ENCODE measurements around the gene CASKIN1.

The CASKIN1 gene

GRCh38 chr16:2194852-2195321, 1.5 kb downstream of the CASKIN1 start:
- Histone ChIP-seq H3K18ac (ENCODE audit: low read length) (peak overlapping the region; percentile 85), H3K79me1 (ENCODE audit: low read depth, low read length) (no peaks in the 10 kb centered on the region), H3K4me2 (ENCODE audit: insufficient read depth, low read length, poor library complexity, severe bottlenecking) (peak overlapping the region; percentile 88), H2BK12ac (ENCODE audit: low read length) (no peak overlapping the region), H2AFZ (ENCODE audit: low read length) (no peak overlapping the region), H2BK120ac (ENCODE audit: low read depth, low read length) (no peak overlapping the region), H2BK15ac (ENCODE audit: low read length) (peak overlapping the region; percentile 85), H3K4me3 (ENCODE audit: low read length in 2 of 2) (peak overlapping the region; percentile 58 to 65), H2AK5ac (ENCODE audit: low read depth, low read length) (peak overlapping the region; percentile 82), H3K4ac (ENCODE audit: low read length) (no peak overlapping the region), H3K27ac (replicated peaks; ENCODE audit: low read length) (no peak overlapping the region), H3K27me3 (ENCODE audit: control insufficient read depth in 3 of 3, insufficient read depth in 3 of 3, low read depth in 1 of 3, low read length in 3 of 3) (peaks cover 2 to 29% (median 17%) of the 10 kb centered on the region in 3 experiments), H3K14ac (ENCODE audit: low read length) (no peak overlapping the region), H3K36me3 (replicated peaks in 1 of 2; ENCODE audit: control insufficient read depth in 2 of 2, insufficient read depth in 2 of 2, low read length in 2 of 2) (no peaks in the 10 kb centered on the region), H4K91ac (ENCODE audit: low read depth, low read length, poor library complexity) (no peak overlapping the region), H4K8ac (ENCODE audit: low read depth, low read length) (no peak overlapping the region), H3K23ac (ENCODE audit: low read depth, low read length, poor library complexity) (peak overlapping the region; percentile 87), H3K9me3 (replicated peaks in 1 of 2; ENCODE audit: control insufficient read depth in 2 of 2, insufficient read depth in 1 of 2, low read depth in 1 of 2, low read length in 2 of 2) (no peaks in the 10 kb centered on the region), H3K4me1 (ENCODE audit: control insufficient read depth in 2 of 2, insufficient read depth in 1 of 2, low read depth in 1 of 2, low read length in 2 of 2) (peaks cover 10 to 28% of the 10 kb centered on the region in 2 donors), H3K9ac (ENCODE audit: low read depth, low read length, poor library complexity) (no peak overlapping the region), H2BK5ac (ENCODE audit: low read length) (peak overlapping the region; percentile 80)
- WGBS, 2 donors (ENCODE audit: extremely low coverage in 2 of 2, insufficient read length in 2 of 2, insufficient replicate concordance in 1 of 2), result no CpG with 5 or more reads among the region's 10 CpGs
- DNase-seq (ENCODE audit: low spot score), result no peak

GRCh38 chr16:2194166-2194834, 2.1 kb downstream of the CASKIN1 start:
- no peaks in the 10 kb centered on the region for H3K36me3 ChIP-seq (replicated peaks in 1 of 2; ENCODE audit: control insufficient read depth in 2 of 2, insufficient read depth in 2 of 2, low read length in 2 of 2)
- H2BK5ac ChIP-seq (ENCODE audit: low read length), result no peak overlapping the region
- no peak overlapping the region for H3K23ac ChIP-seq (ENCODE audit: low read depth, low read length, poor library complexity)
- H2AFZ ChIP-seq (ENCODE audit: low read length), result no peak overlapping the region
- H3K18ac ChIP-seq (ENCODE audit: low read length), result no peak overlapping the region
- no peak overlapping the region for H2BK120ac ChIP-seq (ENCODE audit: low read depth, low read length)
- H2BK12ac ChIP-seq (ENCODE audit: low read length), result no peak overlapping the region
- H3K14ac ChIP-seq (ENCODE audit: low read length), result no peak overlapping the region
- peak overlapping the region in 1 of 2 donors; percentile 45 for H3K4me3 ChIP-seq (ENCODE audit: low read length in 2 of 2)
- H3K4ac ChIP-seq (ENCODE audit: low read length), result no peak overlapping the region
- H3K9ac ChIP-seq (ENCODE audit: low read depth, low read length, poor library complexity), result no peak overlapping the region
- H2AK5ac ChIP-seq (ENCODE audit: low read depth, low read length), result no peak overlapping the region
- H4K8ac ChIP-seq (ENCODE audit: low read depth, low read length), result no peak overlapping the region
- H4K91ac ChIP-seq (ENCODE audit: low read depth, low read length, poor library complexity), result no peak overlapping the region
- H3K4me1 ChIP-seq (ENCODE audit: control insufficient read depth in 2 of 2, insufficient read depth in 1 of 2, low read depth in 1 of 2, low read length in 2 of 2), result peaks cover 10 to 29% of the 10 kb centered on the region in 2 donors
- H3K79me1 ChIP-seq (ENCODE audit: low read depth, low read length), result no peaks in the 10 kb centered on the region
- no peak overlapping the region for H3K27ac ChIP-seq (replicated peaks; ENCODE audit: low read length)
- WGBS, 2 donors (ENCODE audit: extremely low coverage in 2 of 2, insufficient read length in 2 of 2, insufficient replicate concordance in 1 of 2), result no CpG with 5 or more reads among the region's 16 CpGs
- H2BK15ac ChIP-seq (ENCODE audit: low read length), result no peak overlapping the region
- no peak for DNase-seq (ENCODE audit: low spot score)
- H3K4me2 ChIP-seq (ENCODE audit: insufficient read depth, low read length, poor library complexity, severe bottlenecking), result no peak overlapping the region
- H3K27me3 ChIP-seq (ENCODE audit: control insufficient read depth in 3 of 3, insufficient read depth in 3 of 3, low read depth in 1 of 3, low read length in 3 of 3), result peaks cover 2 to 29% (median 16%) of the 10 kb centered on the region in 3 experiments
- H3K9me3 ChIP-seq (replicated peaks in 1 of 2; ENCODE audit: control insufficient read depth in 2 of 2, insufficient read depth in 1 of 2, low read depth in 1 of 2, low read length in 2 of 2), result no peaks in the 10 kb centered on the region

GRCh38 chr16:2191446-2191706, 5.0 kb downstream of the CASKIN1 start:
- Histone ChIP-seq H2BK12ac (ENCODE audit: low read length) (no peak overlapping the region), H3K36me3 (replicated peaks in 1 of 2; ENCODE audit: control insufficient read depth in 2 of 2, insufficient read depth in 2 of 2, low read length in 2 of 2) (no peaks in the 10 kb centered on the region), H3K14ac (ENCODE audit: low read length) (no peak overlapping the region), H3K27ac (replicated peaks; ENCODE audit: low read length) (no peak overlapping the region), H3K9ac (ENCODE audit: low read depth, low read length, poor library complexity) (no peak overlapping the region), H4K8ac (ENCODE audit: low read depth, low read length) (no peak overlapping the region), H3K4ac (ENCODE audit: low read length) (no peak overlapping the region), H2AK5ac (ENCODE audit: low read depth, low read length) (no peak overlapping the region), H3K79me1 (ENCODE audit: low read depth, low read length) (no peaks in the 10 kb centered on the region), H4K91ac (ENCODE audit: low read depth, low read length, poor library complexity) (no peak overlapping the region), H3K9me3 (replicated peaks in 1 of 2; ENCODE audit: control insufficient read depth in 2 of 2, insufficient read depth in 1 of 2, low read depth in 1 of 2, low read length in 2 of 2) (no peaks in the 10 kb centered on the region), H2BK120ac (ENCODE audit: low read depth, low read length) (no peak overlapping the region), H2AFZ (ENCODE audit: low read length) (no peak overlapping the region), H3K4me3 (ENCODE audit: low read length in 2 of 2) (no peak overlapping the region), H3K18ac (ENCODE audit: low read length) (no peak overlapping the region), H3K4me1 (ENCODE audit: control insufficient read depth in 2 of 2, insufficient read depth in 1 of 2, low read depth in 1 of 2, low read length in 2 of 2) (peaks cover 10 to 24% of the 10 kb centered on the region in 2 donors), H3K23ac (ENCODE audit: low read depth, low read length, poor library complexity) (no peak overlapping the region), H3K4me2 (ENCODE audit: insufficient read depth, low read length, poor library complexity, severe bottlenecking) (no peak overlapping the region), H2BK5ac (ENCODE audit: low read length) (no peak overlapping the region), H3K27me3 (ENCODE audit: control insufficient read depth in 3 of 3, insufficient read depth in 3 of 3, low read depth in 1 of 3, low read length in 3 of 3) (peaks cover 0 to 11% (median 0%) of the 10 kb centered on the region in 3 experiments), H2BK15ac (ENCODE audit: low read length) (no peak overlapping the region)
- no peak for DNase-seq (ENCODE audit: low spot score)
- no CpG with 5 or more reads among the region's 11 CpGs for WGBS, 2 donors (ENCODE audit: extremely low coverage in 2 of 2, insufficient read length in 2 of 2, insufficient replicate concordance in 1 of 2)

GRCh38 chr16:2190659-2191445, 5.6 kb downstream of the CASKIN1 start:
- Histone ChIP-seq H4K8ac (ENCODE audit: low read depth, low read length) (no peak overlapping the region), H2AK5ac (ENCODE audit: low read depth, low read length) (peak overlapping the region; percentile 88), H3K27me3 (ENCODE audit: control insufficient read depth in 3 of 3, insufficient read depth in 3 of 3, low read depth in 1 of 3, low read length in 3 of 3) (peaks cover 0 to 11% (median 0%) of the 10 kb centered on the region in 3 experiments), H3K4me3 (ENCODE audit: low read length in 2 of 2) (peak overlapping the region in 1 of 2 donors; percentile 16), H3K9ac (ENCODE audit: low read depth, low read length, poor library complexity) (peak overlapping the region; percentile 60), H2BK12ac (ENCODE audit: low read length) (peak overlapping the region; percentile 22), H3K14ac (ENCODE audit: low read length) (peak overlapping the region; percentile 56), H3K79me1 (ENCODE audit: low read depth, low read length) (no peaks in the 10 kb centered on the region), H3K4ac (ENCODE audit: low read length) (peak overlapping the region; percentile 53), H2AFZ (ENCODE audit: low read length) (no peak overlapping the region), H2BK15ac (ENCODE audit: low read length) (no peak overlapping the region), H3K36me3 (replicated peaks in 1 of 2; ENCODE audit: control insufficient read depth in 2 of 2, insufficient read depth in 2 of 2, low read length in 2 of 2) (no peaks in the 10 kb centered on the region), H2BK5ac (ENCODE audit: low read length) (no peak overlapping the region), H3K4me1 (ENCODE audit: control insufficient read depth in 2 of 2, insufficient read depth in 1 of 2, low read depth in 1 of 2, low read length in 2 of 2) (peaks cover 10 to 24% of the 10 kb centered on the region in 2 donors), H3K9me3 (replicated peaks in 1 of 2; ENCODE audit: control insufficient read depth in 2 of 2, insufficient read depth in 1 of 2, low read depth in 1 of 2, low read length in 2 of 2) (no peaks in the 10 kb centered on the region), H4K91ac (ENCODE audit: low read depth, low read length, poor library complexity) (no peak overlapping the region), H3K23ac (ENCODE audit: low read depth, low read length, poor library complexity) (no peak overlapping the region), H2BK120ac (ENCODE audit: low read depth, low read length) (no peak overlapping the region), H3K27ac (replicated peaks; ENCODE audit: low read length) (no peak overlapping the region), H3K18ac (ENCODE audit: low read length) (peak overlapping the region; percentile 38), H3K4me2 (ENCODE audit: insufficient read depth, low read length, poor library complexity, severe bottlenecking) (no peak overlapping the region)
- no CpG with 5 or more reads among the region's 25 CpGs for WGBS, 2 donors (ENCODE audit: extremely low coverage in 2 of 2, insufficient read length in 2 of 2, insufficient replicate concordance in 1 of 2)
- DNase-seq (ENCODE audit: low spot score), result no peak

All from neuronal stem cell (in vitro differentiated cells).